Urothelium cell line (cell line): ENCODE results near the gene HSD17B12.
"Not testable (repeated sequence)": the region's sequence is repeated elsewhere in the genome, so short reads cannot be mapped to it uniquely, and the experiment has no call there.

ENCODE experiments used
- DNase-seq: peaks from one replicate; pipeline ENCODE4 v3.0.0; 2011; ENCODE audit warnings: low spot score, mixed read lengths
- FAIRE-seq: peaks from 2 replicates; lab custom pipeline; 2011; peaks lifted over from hg19 to GRCh38; lab: Jason Lieb, UNC

The HSD17B12 gene

DNA sequence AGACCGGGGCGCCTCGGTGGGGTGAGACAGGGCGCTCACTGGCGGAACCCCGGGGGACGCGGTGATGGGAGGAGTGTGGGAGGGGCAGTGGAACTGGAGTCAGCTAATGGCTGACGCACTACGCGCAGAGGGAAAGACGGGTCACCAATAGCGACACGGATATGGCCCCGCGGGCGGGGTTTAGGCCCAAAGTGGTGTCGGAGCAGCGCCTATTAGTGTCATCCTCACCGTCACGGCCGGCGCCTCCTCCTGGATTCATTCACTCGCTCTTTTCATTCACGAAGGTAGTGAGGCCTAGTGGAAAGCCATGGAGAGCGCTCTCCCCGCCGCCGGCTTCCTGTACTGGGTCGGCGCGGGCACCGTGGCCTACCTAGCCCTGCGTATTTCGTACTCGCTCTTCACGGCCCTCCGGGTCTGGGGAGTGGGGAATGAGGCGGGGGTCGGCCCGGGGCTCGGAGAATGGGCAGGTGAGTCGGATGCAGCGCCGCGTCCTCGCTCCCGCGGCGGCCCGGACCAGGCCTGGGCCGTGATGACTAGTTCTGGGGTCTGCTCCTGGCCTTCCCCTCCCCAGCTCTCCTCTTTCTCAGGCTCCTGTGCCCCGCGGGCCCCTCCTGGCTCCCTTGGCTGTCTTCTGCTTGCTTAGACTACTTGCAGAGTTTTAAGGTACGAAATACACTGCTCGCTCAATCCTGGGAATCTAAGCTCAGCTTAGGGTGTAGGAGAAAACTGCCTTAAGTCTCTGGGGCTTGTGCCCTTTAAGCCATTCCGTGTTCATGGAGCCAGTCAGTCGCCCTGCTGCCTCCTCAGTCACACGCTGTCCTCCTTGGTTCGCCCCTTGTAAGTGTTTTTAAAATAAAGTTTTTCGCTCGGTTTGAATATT, at the start of gene HSD17B12:
HSD17B12 (plus strand) TSS at position 218 of the 880 bp plus-strand sequence; CDS start at position 308, 90 bp downstream.
- DNase-seq (peak; percentile 91), FAIRE-seq (peak; percentile 86)

GRCh38 chr11:43631732-43632131, 48.8 kb upstream of the HSD17B12 start:
- FAIRE-seq = no peak
- no peak for DNase-seq

- FAIRE-seq (no peak), DNase-seq (no peak)
These were observed 48.4 kb upstream of the HSD17B12 start for GRCh38 chr11:43632181-43632580.

DNA sequence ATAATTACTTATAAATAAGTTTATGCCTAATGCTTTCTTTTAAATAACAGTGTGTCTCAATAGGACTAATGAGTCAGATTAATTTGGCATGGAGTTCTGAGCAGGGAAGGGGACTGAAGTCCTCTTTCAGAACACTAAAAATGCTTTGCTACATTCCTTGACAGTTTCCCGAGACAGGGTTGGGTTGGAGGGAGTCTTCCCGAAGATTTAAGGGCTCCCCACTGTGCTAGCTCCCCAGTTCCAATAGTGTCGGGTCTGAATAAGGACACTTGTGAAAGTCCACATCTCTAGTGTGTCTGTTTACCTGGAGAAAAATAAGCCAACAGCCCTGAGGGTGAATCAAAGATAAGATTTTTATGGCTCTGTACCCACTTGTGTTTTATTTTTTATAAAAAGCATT, 41.8 kb upstream of the HSD17B12 start:
- DNase-seq (no peak), FAIRE-seq (no peak)

- FAIRE-seq (no peak), DNase-seq (no peak)
These were observed 41.3 kb upstream of the HSD17B12 start for GRCh38 chr11:43639224-43639623.

DNA sequence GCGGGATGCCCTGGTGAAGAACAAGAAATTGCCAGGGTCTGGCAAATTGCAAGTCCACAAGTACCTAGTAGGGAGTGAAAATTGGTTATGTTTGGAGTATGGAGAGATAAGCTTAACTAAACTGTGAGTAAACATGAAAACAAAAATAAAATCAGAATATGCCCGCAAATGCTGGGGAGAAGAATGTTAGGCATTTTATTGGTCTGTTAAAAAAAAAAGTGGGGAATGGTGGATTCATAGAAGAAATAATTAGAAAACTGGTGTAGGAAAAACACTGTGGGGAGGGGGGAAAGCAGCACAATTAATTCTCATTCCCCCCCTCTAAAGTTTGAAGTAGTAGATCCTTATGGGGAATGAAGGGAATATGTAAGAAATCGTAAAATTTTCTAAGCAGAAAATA, 40.6 kb upstream of the HSD17B12 start:
- DNase-seq = no peak
- no peak for FAIRE-seq

GRCh38 chr11:43643898-43644620, 36.5 kb upstream of the HSD17B12 start:
- DNase-seq (peak; percentile 91), FAIRE-seq (peak; percentile 74)

- FAIRE-seq (no peak), DNase-seq (peak; percentile 4)
These were observed 35.8 kb upstream of the HSD17B12 start for GRCh38 chr11:43644621-43645299.

- FAIRE-seq (no peak), DNase-seq (no peak)
These were observed 33.8 kb upstream of the HSD17B12 start for GRCh38 chr11:43646767-43647166.

GRCh38 chr11:43648888-43649287, 31.6 kb upstream of the HSD17B12 start:
- DNase-seq (no peak), FAIRE-seq (no peak)

- FAIRE-seq = no peak
- no peak for DNase-seq
These were observed 31.0 kb upstream of the HSD17B12 start for GRCh38 chr11:43649501-43649900.

DNA sequence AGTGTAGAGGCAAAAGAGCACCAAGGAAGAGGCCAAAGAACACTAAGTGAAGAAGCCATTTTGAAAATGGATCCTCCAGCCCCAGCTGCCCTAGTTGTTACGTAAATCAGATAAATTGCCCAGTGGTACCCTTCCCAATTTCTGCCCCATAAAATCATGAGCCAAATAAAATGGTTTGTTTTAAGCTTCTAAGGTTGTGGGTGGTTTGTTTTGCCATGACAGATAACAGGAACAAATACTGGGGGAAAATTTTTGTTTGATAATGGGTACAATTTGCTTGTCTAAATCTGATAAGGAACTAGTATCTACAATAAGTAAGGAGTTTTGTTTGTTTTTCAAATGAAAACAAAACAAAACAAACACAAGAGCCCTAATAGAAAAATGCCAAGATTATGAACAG, 30.6 kb upstream of the HSD17B12 start:
- FAIRE-seq = no peak
- DNase-seq = no peak

GRCh38 chr11:43663018-43663417, 17.5 kb upstream of the HSD17B12 start:
- DNase-seq, FAIRE-seq: not testable (repeated sequence)

DNA sequence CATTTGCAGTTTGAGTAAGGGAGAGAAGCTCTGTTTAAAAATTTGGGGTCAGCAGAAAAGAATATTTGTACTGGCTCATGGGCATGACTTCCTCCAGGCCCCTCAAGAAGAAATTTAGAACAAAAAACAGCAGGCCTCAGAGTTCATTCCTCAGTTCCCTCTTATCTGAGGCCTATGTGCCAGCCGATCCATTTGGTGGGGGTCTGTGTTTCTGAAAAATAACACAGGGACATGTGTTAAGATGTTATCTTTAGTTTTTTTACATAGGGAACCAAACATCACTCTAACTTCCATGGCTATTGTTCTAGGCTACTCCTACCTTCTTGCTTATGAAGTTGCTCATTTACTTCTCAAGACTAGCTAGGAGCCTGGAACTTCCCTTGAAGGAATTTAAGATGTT, 16.2 kb upstream of the HSD17B12 start:
- DNase-seq (no peak), FAIRE-seq (no peak)

- not testable (repeated sequence) for FAIRE-seq, DNase-seq
These were observed 9.3 kb upstream of the HSD17B12 start for GRCh38 chr11:43671284-43671683.

GRCh38 chr11:43674560-43674959, 6.0 kb upstream of the HSD17B12 start:
- FAIRE-seq = no peak

DNA sequence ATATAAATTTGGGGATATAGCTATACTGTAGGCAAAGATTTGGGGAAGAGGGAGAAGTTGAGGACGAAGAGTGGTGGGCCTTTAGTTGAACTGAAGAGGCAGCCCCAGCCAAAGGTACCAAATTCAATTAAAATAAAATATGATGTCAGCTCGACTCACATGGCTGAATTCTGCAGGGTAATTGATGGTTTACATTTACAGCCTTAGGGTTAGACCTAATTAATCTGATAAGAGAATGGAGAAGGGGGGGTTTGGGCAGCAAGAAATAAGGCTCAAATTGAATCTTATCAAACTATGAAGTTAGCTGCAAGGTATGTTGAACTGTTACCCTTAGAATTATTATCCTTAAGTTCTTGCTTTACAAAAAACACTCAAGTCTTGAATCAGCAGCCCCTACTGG, 3.6 kb upstream of the HSD17B12 start:
- DNase-seq (no peak), FAIRE-seq (no peak)

More at GRCh38 chr11:43674560-43674959, 6.0 kb upstream of the HSD17B12 start:
- DNase-seq = no peak

GRCh38 chr11:43681401-43681942, 934 bp downstream of the HSD17B12 start:
- FAIRE-seq (no peak), DNase-seq (no peak)

DNA sequence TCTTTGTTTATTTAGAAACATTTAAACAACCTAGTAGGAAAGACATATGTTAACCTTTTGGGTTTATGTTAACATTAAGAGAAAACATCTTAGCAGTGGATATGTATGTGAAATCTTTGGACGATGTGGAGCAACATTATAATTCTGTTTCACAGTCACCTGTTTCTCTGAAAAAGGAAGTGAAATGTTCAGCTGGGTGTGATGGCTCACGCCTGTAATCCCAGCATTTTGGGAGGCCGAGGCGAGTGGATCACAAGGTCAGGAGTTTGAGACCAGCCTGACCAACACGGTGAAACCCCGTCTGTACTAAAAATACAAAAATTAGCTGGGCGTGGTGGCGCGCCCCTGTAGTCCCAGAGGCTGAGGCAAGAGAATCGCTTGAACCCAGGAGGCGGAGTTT, 1.5 kb downstream of the HSD17B12 start:
- not testable (repeated sequence) for FAIRE-seq, DNase-seq

GRCh38 chr11:43685440-43685839, 4.9 kb downstream of the HSD17B12 start:
- DNase-seq (no peak), FAIRE-seq (no peak)

DNA sequence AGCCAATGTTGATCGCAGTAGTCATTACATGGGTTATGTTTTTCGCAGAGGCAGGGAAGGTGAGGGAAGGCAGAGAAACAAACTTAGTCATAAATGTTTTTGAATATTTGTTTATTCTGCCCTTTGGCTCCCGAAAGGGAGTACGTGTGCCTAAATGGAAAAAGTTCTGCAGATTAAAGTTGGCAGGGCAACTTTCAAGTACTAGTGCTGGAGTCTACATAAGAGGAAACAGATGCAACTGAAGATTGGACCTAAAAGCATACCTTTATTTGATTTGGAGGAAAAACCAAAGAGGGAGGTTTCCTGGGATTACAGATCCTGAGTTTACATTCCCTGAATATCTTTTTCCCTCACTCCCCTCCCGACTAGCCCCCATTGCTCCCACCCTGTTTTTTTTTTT, 5.7 kb downstream of the HSD17B12 start:
- DNase-seq (no peak), FAIRE-seq (no peak)
